ENCODE measurements around the gene FOXRED2.

GRCh38 chr22:36546092-36546804 is 39.4 kb upstream of the FOXRED2 start:
- TF ChIP-seq CTCF (IDR thresholded peaks at IDR 0.05; ENCODE audit: poor library complexity, severe bottlenecking) (peak; percentile 69), TAF1 (IDR thresholded peaks at IDR 0.05; ENCODE audit: low read depth) (no peak), RAD21 (conservative IDR thresholded peaks at IDR 0.05) (peak; percentile 76), SMC3 (conservative IDR thresholded peaks at IDR 0.05; ENCODE audit: poor library complexity) (peak; percentile 75), POLR2AphosphoS5 (IDR thresholded peaks at IDR 0.05) (no peak), EP300 (conservative IDR thresholded peaks at IDR 0.05; ENCODE audit: poor library complexity, severe bottlenecking) (no peak)

Data from neural cell (in vitro differentiated cells).